AG04449 (cell line): Measurements from ENCODE around the gene DNAJA2.
A peak's percentile ranks its signal among the peaks of the same experiment; 100 is the strongest.

Experiments
- CTCF ChIA-PET: fragments of 350-600 bp; formaldehyde crosslinking; extraction: SDS; loops from one replicate; lab custom pipeline; 2021; ENCODE audit warnings: antibody characterized with exemption; lab: Yijun Ruan, JAX
- POLR2A ChIA-PET: fragments of 400-600, 350-600 bp; formaldehyde crosslinking; extraction: SDS; loops from one replicate; lab custom pipeline; 2020; ENCODE audit warnings: antibody characterized with exemption, inconsistent platforms; lab: Yijun Ruan, JAX
- DNase-seq: peaks from one replicate; pipeline ENCODE4 v3.0.0-alpha.2; 2010; ENCODE audit warnings: low read depth, low spot score
- H3K4me3 ChIP-seq: 2 replicates; pipeline ENCODE4 v1.5.1; 2011; ENCODE audit warnings: low read depth, mild to moderate bottlenecking, control low read depth, low read length
- CTCF ChIP-seq: IDR thresholded peaks from one replicate; pipeline ENCODE4 v1.5.1; 2011; ENCODE audit warnings: mild to moderate bottlenecking, moderate library complexity, low read length, control low read depth, inconsistent platforms; ENCODE audit not compliant: insufficient read depth; ENCODE audit errors: missing control alignments

Gene DNAJA2

GRCh38 chr16:46915483-46916025 lies 57.9 kb downstream of the DNAJA2 start:
- POLR2A ChIA-PET: no interaction called here
- DNase-seq: no peak
- CTCF ChIA-PET: no interaction called here
- TF ChIP-seq CTCF: no peak
- H3K4me3 ChIP-seq: no peak overlapping the region

- POLR2A ChIA-PET: no interaction called here
- no peak for DNase-seq
- no peak overlapping the region for H3K4me3 ChIP-seq
- no peak for TF ChIP-seq CTCF
- CTCF ChIA-PET: interaction anchor here (1.1 to 16.9 kb wide), 5 partner anchors 12 to 62 kb away, joined by 3 to 284 read pairs (median 4); no protein-coding TSS in a partner anchor
Measured at GRCh38 chr16:46914556-46915201, 58.8 kb downstream of the DNAJA2 start.

- H3K4me3 ChIP-seq: no peak overlapping the region
- DNase-seq: no peak
- ChIA-PET CTCF (interaction anchor here (2.0 to 16.9 kb wide), 4 partner anchors 19 to 59 kb away, joined by 5 to 284 read pairs (median 12); no protein-coding TSS in a partner anchor), POLR2A (no interaction called here)
- no peak for TF ChIP-seq CTCF
Measured at GRCh38 chr16:46911650-46912049, 61.8 kb downstream of the DNAJA2 start.

GRCh38 chr16:46911038-46911437 lies 62.4 kb downstream of the DNAJA2 start:
- CTCF ChIA-PET: interaction anchor here (2.5 to 16.9 kb wide), 4 partner anchors 19 to 58 kb away, joined by 10 to 284 read pairs (median 62); partner anchors contain the start of gene GPT2
- no peak for TF ChIP-seq CTCF

GRCh38 chr16:46908540-46909372 lies 64.7 kb downstream of the DNAJA2 start:
- H3K4me3 ChIP-seq: no peak overlapping the region
- POLR2A ChIA-PET: interaction anchor here (1.1 kb wide), 1 partner anchor 25 kb away, joined by 3 read pairs; the partner anchor contains the start of gene GPT2
- CTCF ChIA-PET: interaction anchor here (0.6 to 16.9 kb wide), 27 partner anchors 7 to 234 kb away, joined by 3 to 284 read pairs (median 4); partner anchors contain the start of genes C16orf87 and GPT2
- peak; percentile 5 for DNase-seq
- TF ChIP-seq CTCF: peak; percentile 58

More at GRCh38 chr16:46911038-46911437, 62.4 kb downstream of the DNAJA2 start:
- POLR2A ChIA-PET: no interaction called here
- H3K4me3 ChIP-seq: no peak overlapping the region
- no peak for DNase-seq
